ENCODE results near the gene EHBP1.

GRCh38 chr2:63029058-63029457, 323.5 kb downstream of the EHBP1 start:
- no peak for TF ChIP-seq CTCF (IDR thresholded peaks at IDR 0.05)
- TF ChIP-seq POLR2A (IDR thresholded peaks at IDR 0.05): no peak
